HT-29 (cell line): ENCODE measurements around the gene PLA2G6. TPM values are rescaled to one million over a fixed set of nuclear protein-coding genes. Genes with fewer than 3 reads are reported as not detected.

Experiments used
- DNase-seq: peaks from one replicate; pipeline ENCODE4 v3.0.0-alpha.2; 2015; ENCODE audit warnings: low spot score
- small RNA-seq: library from RNA; depleted of rRNA; stranded (forward); fragments of <200 nt; gene quantifications from one replicate; pipeline ENCODE3, GENCODE V24; 2014
- total RNA-seq: library from RNA; depleted of rRNA; stranded (reverse); fragments of >200 nt; shearing (Covaris generic); gene quantifications from 2 replicates; pipeline ENCODE4 v1.2.3, GENCODE V29; 2014; rRNA removed

PLA2G6 gene
- total RNA-seq, 1 experiment from 2014 or later: 16.1 TPM

DNA sequence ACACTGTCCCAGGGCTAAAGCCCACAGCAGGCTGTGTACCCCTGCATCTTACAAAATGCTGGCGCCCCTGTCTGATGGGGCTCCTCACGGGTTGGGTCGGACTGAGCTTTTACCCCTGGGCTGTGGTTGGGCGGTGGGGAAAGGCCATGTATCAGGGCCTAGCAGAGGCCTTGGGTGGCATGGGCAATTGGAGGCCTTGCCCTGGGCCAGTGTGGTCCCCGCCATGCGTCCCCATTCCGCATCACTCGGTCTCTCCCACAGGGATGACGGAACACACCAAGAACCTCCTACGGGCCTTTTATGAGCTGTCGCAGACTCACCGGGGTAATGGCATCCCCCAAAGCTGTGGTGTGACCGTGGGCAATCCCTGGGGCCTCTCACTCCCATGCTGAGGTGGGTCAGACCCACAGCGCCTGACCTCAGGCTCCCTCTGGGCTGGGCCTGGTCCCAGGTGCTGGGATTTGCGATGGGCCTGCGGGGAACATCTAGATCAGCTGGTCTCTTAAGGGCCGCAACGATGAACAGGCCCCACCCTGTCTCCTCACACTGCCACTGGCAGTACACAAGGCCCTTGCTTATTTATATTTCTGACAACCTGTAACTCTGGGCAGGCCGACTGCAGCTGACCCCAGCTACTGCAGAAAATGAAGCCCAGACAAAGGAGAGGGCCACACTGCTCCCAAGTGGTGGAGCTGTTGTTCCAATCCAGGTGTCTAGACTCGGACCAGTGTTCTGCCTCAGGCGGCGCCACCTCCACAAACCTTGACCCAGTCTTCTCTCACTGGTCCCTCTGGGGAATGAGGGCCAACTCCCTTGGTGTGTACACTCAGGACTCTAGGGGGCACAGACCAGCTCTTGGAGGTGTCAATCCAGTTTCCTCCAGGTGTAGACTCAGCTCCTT is 110.0 kb downstream of the PLA2G6 start:
- no peak for DNase-seq

DNA sequence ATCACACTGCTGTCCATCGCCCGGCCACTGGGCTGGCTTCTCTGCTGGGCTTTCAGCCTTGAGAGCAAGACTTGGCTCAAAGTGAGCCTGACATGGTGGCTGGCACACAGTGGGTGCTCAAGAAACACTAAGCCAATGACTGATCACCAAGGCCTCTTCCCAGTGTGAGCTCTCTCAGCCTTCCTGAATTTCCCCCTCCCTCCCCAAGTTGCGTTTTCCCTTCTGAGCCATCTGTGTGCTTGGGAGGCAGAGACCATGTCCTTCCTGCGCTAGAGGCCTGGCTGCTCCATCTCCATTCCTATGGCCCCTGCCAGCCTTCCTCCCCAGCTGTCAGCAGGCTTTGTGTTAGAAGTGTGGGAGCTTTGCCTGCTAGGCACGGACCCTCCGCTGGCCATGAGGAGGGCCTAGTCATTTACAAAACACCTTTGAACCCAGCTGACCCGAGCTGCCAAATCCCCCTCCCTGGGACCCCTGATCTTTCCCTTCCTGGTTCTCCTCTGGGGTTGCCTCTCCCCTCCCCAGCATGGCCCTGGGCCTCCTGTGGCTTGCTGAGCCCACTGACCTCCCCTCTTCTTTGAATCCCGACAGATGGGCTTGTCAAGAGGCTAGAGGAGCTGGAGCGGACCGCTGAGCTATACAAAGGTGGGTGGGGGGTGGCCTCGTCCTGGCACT is 111.2 kb downstream of the PLA2G6 start:
- DNase-seq: no peak

DNA sequence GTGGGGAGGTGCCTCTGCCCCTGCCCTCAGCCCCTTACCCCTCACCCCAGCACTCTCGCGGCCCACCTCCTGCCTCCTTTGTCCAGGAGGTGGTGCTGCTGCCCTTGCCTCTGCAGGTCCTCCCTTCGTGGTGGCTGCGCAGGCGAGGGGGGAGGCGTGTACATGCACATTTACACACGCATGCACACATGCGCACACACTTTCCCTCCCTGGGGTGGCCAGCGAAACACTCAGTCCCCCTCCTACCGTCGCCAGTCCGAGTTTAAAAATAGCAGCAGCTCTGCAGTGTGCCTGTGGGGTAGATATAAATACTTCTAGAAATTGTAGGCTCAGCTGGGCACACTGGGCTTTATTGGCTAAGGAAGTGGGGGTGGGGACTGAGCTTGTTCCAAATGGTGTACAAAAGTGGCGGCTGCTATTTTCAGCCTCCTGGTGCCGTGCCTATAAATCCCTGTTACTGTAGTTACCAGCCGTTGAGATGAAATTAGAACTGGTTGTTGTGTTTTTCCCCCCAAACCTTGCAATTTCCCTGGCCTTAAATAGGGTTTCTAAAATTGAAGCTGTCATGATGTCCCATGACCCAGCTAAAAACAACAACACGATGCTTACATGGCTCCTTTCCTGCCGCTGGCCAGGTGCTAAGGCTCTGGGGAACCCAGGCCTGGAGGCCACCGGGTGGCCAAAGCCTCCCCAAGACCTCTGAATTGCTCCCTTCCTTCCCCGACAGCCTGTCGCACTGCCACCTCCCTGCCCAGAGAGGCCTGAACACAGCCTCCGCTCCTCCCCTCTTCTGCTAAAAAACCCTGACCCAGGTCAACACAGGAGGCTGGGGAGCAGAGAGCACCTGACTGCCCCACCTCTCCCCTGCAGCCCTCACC is 112.0 kb downstream of the PLA2G6 start:
- no peak for DNase-seq

DNA sequence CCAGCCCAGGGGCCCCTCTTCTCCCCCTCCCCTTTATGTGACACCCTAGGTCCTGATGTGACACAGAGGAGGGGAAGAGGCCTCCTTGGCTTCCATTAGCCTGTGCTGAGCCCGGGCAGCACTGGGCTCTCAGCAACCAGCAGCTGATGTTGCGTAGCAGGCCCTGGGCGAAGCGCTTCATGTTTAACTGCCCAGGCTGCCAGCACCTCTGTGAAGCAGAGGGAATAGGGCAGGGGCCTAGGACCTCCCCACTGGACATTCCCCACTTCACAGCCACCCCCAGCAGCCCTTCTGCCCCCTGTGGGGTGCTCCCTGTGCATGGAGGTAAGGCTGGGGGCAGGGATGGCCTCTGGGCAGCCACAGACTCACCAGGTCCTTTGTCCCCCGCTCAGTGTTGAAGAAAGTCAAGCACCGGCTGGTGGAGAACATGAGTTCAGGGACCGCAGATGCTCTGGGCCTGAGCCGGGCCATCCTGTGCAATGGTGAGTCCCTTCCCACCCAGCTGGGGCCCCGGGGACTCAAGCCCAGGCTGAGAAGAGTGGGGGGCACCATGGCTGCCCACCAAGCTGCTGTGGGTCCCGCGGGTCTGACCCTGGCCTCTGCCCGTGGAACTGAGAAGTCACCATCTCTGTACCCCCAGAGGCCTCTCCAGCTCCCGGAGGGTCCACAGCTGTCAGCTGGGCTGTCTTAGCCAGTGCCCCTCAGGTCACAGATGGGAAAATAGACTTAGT is 112.8 kb downstream of the PLA2G6 start:
- no peak for DNase-seq

DNA sequence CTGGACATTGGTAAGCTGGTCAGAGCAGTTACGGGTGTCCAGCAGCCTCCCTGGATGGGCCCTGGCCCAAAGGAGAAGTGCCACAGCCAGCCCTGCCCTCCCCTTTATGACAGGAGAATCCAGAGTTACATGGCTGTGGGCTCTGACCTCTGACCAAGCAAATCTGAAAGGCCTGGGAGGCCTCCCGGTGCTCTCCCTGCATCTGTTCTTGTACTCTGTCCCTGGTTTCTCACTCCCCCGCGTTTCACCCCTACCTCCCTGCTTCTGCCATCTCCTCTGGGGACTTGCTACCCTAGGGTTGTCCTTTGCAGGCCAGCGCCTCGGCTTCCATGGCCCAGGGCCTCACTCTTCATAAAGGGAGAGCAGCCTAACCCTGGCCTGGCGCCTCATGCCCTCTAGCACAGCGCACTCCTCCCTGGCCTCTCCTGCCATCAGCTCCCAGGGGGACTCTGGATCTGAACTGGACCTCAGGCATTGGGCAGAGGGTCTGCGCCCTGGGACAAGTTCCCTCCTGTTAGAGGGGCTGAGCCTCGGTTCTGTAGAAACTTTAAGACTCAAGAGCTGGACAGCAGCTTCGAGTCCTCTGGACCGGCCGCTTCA is 113.8 kb downstream of the PLA2G6 start:
- no peak for DNase-seq

DNA sequence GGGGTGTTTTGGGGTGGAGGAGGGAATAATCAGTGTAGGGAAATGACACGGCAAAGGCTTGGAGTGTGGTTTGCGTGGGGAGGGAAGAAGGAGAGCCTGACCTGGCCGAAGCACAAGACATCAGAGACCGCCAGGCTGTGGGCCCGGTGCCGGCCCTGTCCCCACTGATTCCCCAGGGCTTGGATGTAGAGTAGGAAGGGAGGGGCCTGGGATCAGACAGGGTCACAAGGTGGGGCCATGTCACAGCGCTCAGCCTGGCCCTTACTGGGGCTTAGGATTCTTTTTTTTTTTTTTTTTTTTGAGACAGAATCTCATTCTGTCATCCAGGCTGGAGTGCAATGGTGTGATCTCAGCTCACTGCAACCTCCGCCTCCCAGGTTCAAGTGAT is 114.6 kb downstream of the PLA2G6 start:
- DNase-seq: no peak

DNA sequence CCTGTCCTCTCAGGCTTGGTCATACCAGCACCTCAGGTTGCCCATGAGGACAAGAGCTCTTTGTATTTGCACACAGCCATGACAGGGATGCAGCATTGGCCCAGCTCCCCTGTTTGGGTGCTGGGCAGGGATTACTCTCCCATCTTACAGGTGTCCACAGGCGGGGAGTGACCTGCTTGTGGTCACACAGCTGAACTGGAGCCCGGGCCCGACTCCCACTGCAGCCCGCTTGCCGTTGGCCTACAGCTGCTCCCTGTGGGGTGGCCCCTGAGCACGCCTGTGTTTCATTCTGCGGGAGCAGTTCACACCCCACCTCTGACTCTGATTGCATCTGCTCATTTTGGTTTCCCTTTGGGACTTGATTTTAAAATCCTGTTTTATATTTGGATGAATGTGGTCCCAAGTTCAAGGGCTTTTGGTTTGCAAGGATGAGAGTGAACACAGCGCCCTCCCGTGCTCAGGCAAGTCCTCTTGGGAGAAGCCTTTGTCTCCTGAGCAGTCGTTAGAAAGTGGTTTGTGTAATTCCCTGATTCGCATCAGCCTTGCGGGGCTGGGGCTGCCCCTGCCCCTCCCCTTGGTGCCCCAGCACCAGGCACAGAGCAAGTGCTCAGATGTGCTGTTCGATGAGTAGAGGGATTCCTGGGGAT is 115.1 kb downstream of the PLA2G6 start:
- DNase-seq: no peak

DNA sequence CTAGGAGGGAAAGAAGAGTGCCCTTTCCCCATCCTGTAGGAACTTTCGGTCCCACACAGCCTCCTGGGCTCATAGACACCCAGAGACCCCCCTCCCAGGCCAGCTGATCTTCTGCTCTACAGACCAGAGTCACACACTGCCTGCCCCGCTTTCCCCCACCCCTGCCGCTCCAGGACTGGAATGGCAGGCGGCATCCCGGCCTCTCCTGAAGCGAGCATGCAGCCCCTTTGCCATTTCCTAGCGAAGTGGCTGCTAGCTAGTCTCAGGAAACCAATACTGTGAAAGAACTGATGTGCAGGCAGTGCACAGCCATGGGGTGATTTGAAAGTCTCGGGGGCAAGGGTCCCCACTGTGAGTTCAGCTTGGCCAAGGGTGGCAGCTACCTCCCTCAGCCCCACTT is 116.1 kb downstream of the PLA2G6 start:
- DNase-seq: no peak

DNA sequence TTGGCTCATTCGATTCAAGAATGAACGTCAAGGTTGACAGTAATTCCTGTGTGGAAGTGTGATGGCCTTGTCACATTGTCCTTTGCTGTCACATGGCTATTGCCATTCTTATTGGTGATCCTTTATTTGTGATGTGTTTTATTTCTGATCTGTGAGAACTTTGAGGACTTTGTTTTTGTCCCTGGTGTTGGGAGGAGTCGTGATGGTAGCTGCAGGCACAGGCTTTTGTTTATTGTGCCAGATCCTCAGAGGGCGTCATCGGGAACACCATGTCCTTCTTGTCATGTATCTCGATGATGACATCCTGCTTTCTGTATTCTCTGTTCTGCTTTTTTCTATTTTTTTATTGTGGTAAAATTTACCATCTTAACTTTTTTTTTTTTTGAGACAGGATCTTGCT is 118.8 kb downstream of the PLA2G6 start:
- no peak for DNase-seq

Small RNAs within 50 kb of the gene (small RNA-seq; reads per million reads assigned to genes)
- 0.43 reads per million for gene RN7SL704P

Other genes with a start within 250 kb of the PLA2G6 start
- not detected in 2 replicates for gene C22orf23, start 228.2 kb downstream of the PLA2G6 start, total RNA-seq
- 122 and 144 TPM in 2 replicates for gene POLR2F, start 228.1 kb downstream of the PLA2G6 start, total RNA-seq
- gene SOX10, start 197.3 kb downstream of the PLA2G6 start, total RNA-seq: not detected in 2 replicates
- 49.5 and 52.5 TPM in 2 replicates for gene PICK1, start 124.4 kb downstream of the PLA2G6 start, total RNA-seq
- gene SLC16A8, start 97.6 kb downstream of the PLA2G6 start, total RNA-seq: not detected in 2 replicates
- gene BAIAP2L2, start 71.1 kb downstream of the PLA2G6 start, total RNA-seq: 9.5 and 11.6 TPM in 2 replicates
- 78.7 and 91.5 TPM in 2 replicates for gene MAFF, start 20.2 kb upstream of the PLA2G6 start, total RNA-seq
- gene TMEM184B, start 91.2 kb upstream of the PLA2G6 start, total RNA-seq: 26.9 and 30.7 TPM in 2 replicates
- gene CSNK1E, start 135.6 kb upstream of the PLA2G6 start, total RNA-seq: 127 and 152 TPM in 2 replicates